ENCODE measurements around the gene AGGF1. TPM values are rescaled to one million over a fixed set of nuclear protein-coding genes. Genes with fewer than 3 reads are reported as not detected.
"Not testable (repeated sequence)": the region's sequence is repeated elsewhere in the genome, so short reads cannot be mapped to it uniquely, and the experiment has no call there.

Gene AGGF1
- total RNA-seq, 4 donors from 2014 or later, result 30.6 to 69.6 (median 50.1) TPM

DNA sequence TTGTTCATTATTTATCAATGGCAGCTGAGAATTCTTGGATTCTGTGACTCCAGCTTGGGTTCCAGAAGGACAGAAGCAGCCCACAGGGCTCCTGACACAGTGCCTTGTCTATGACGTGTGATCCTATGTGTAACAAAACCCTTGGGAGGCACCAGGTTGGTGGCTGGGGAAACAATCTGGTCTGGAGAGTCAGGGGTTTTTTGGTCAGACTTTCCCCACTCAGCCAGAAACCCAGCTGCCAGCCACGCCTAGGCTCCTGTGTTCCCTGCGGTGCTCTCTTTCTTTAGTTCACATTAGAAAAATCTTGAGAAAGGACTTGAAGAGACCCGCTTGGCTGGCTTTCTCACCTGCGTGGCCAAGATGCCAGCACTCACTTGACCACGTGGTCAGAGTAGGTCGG lies 72.3 kb downstream of the AGGF1 start:
- no peak overlapping the region for H3K4me3 ChIP-seq
- intact Hi-C loops (cut with DNase I; ENCODE audit: low total_unique reads) (no loop called here), in situ Hi-C loops (cut with MboI; ENCODE audit: low pct_ligation_motif_present in 1 of 4, low pct_unique_long_range_greater_than_20kb in 1 of 4, low sequenced_read_pairs in 3 of 4) (no loop called here)
- H3K27me3 ChIP-seq, result no peaks in the 10 kb centered on the region
- WGBS, 2 donors (ENCODE audit: low coverage in 1 of 2), result 80 to 83% methylated on average over 3 to 7 of the region's 7 CpGs
- no peak for DNase-seq
- no peaks in the 10 kb centered on the region for H3K36me3 ChIP-seq
- no peaks in the 10 kb centered on the region for H3K9me3 ChIP-seq
- no peaks in the 10 kb centered on the region for H3K4me1 ChIP-seq
- no peak overlapping the region for H3K27ac ChIP-seq
- no peak for TF ChIP-seq POLR2AphosphoS5 (IDR thresholded peaks at IDR 0.05)
- TF ChIP-seq, protein P1, sequence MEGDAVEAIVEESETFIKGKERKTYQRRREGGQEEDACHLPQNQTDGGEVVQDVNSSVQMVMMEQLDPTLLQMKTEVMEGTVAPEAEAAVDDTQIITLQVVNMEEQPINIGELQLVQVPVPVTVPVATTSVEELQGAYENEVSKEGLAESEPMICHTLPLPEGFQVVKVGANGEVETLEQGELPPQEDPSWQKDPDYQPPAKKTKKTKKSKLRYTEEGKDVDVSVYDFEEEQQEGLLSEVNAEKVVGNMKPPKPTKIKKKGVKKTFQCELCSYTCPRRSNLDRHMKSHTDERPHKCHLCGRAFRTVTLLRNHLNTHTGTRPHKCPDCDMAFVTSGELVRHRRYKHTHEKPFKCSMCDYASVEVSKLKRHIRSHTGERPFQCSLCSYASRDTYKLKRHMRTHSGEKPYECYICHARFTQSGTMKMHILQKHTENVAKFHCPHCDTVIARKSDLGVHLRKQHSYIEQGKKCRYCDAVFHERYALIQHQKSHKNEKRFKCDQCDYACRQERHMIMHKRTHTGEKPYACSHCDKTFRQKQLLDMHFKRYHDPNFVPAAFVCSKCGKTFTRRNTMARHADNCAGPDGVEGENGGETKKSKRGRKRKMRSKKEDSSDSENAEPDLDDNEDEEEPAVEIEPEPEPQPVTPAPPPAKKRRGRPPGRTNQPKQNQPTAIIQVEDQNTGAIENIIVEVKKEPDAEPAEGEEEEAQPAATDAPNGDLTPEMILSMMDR (IDR thresholded peaks at IDR 0.05), result no peak
- TF ChIP-seq EP300 (IDR thresholded peaks at IDR 0.05; ENCODE audit: low read depth), result no peak
- TF ChIP-seq POLR2A (IDR thresholded peaks at IDR 0.05), result no peak

DNA sequence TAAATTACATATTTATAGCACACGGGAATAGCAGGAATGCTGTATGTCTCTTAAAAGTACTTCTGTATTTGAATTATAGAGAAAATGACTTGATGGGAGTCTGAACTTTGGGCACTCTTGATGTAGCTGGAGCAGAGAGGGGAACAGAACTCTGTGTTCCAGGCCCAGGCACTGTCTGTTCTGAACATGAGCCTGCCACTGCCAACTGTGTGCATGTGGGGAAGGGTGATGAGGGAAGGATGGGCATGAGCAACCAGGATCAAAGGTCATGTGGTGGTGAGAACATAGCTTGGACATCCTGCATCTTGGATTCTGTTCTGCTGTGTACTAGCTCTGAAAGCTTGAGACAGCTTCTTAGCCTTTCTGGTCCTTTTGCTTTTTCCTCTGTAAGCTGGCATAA lies 73.3 kb downstream of the AGGF1 start:
- Histone ChIP-seq H3K27me3 (no peaks in the 10 kb centered on the region), H3K36me3 (no peaks in the 10 kb centered on the region), H3K9me3 (no peaks in the 10 kb centered on the region), H3K4me3 (no peak overlapping the region), H3K27ac (no peak overlapping the region), H3K4me1 (no peaks in the 10 kb centered on the region)
- 88 to 93% methylated on average over 1 of the region's 1 CpG for whole genome bisulfite sequencing, 2 donors (ENCODE audit: low coverage in 1 of 2)
- TF ChIP-seq, protein P1 (IDR thresholded peaks at IDR 0.05), result no peak
- TF ChIP-seq POLR2A (IDR thresholded peaks at IDR 0.05) (no peak), POLR2AphosphoS5 (IDR thresholded peaks at IDR 0.05) (no peak), EP300 (IDR thresholded peaks at IDR 0.05; ENCODE audit: low read depth) (no peak)
- in situ Hi-C loops (cut with MboI; ENCODE audit: low pct_ligation_motif_present in 1 of 4, low pct_unique_long_range_greater_than_20kb in 1 of 4, low sequenced_read_pairs in 3 of 4), result no loop called here
- DNase-seq, result no peak
- intact Hi-C loops (cut with DNase I; ENCODE audit: low total_unique reads), result no loop called here

DNA sequence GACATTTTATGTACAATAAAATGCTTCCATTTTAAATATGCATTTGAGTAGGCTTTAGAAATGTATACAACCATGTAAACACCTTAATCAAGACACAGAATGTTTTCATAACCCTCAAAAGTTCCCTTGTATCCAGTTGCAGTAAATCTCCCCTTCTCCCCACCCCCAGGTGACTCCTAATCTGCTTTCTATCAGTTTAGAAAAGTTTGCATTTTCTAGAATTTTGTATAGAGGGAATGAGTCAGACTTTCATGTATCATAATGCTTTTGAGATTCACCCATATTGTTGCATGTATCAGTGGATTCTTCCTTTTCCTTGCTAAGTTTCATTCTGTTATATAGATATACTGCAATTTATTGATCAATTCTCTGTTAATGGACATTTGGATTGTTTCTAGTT lies 74.6 kb downstream of the AGGF1 start:
- Histone ChIP-seq H3K9me3 (no peaks in the 10 kb centered on the region), H3K27me3 (no peaks in the 10 kb centered on the region), H3K4me3 (no peak overlapping the region), H3K36me3 (no peaks in the 10 kb centered on the region), H3K4me1 (no peaks in the 10 kb centered on the region), H3K27ac (no peak overlapping the region)
- TF ChIP-seq, protein P1 (IDR thresholded peaks at IDR 0.05), result no peak
- TF ChIP-seq POLR2AphosphoS5 (IDR thresholded peaks at IDR 0.05), result no peak
- TF ChIP-seq EP300 (IDR thresholded peaks at IDR 0.05; ENCODE audit: low read depth), result no peak
- TF ChIP-seq POLR2A (IDR thresholded peaks at IDR 0.05), result no peak
- in situ Hi-C loops (cut with MboI; ENCODE audit: low pct_ligation_motif_present in 1 of 4, low pct_unique_long_range_greater_than_20kb in 1 of 4, low sequenced_read_pairs in 3 of 4), result no loop called here
- DNase-seq, result no peak
- intact Hi-C loops (cut with DNase I; ENCODE audit: low total_unique reads), result no loop called here

DNA sequence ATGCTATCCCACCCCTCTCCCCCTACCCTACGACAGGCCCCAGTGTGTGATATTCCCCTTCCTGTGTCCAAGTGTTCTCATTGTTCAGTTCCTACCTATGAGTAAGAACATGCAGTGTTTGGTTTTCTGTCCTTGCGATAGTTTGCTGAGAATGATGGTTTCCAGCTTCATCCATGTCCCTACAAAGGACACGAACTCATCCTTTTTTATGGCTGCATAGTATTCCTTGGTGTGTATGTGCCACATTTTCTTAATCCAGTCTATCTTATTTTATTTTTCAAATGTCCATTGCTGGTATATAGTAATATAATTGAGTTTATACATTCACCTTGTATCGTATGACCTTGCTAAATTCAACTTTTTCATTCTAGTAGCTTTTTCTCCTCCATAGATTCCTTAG lies 76.8 kb downstream of the AGGF1 start:
- H3K36me3 ChIP-seq; H3K27ac ChIP-seq; H3K9me3 ChIP-seq; H3K27me3 ChIP-seq; H3K4me1 ChIP-seq; DNase-seq; in situ Hi-C loops (cut with MboI; ENCODE audit: low pct_ligation_motif_present in 1 of 4, low pct_unique_long_range_greater_than_20kb in 1 of 4, low sequenced_read_pairs in 3 of 4); intact Hi-C loops (cut with DNase I; ENCODE audit: low total_unique reads); H3K4me3 ChIP-seq: not testable (repeated sequence)
- WGBS, 2 donors (ENCODE audit: low coverage in 1 of 2), result 96 to 100% methylated on average over 3 to 4 of the region's 4 CpGs

Small RNA genes lying within 50 kb of the gene (small RNA-seq; reads per million reads assigned to genes)
- 54.0 to 291 (median 206) reads per million in 4 donors for gene SNORA47

Other genes with a start within 250 kb of the AGGF1 start
- 100 to 1,000 TPM in 2 of 4 donors, 10 to 100 TPM in 2; 38.8 to 209 (median 92.1) TPM for gene F2RL1, start 211.4 kb upstream of the AGGF1 start, total RNA-seq
- under 1 TPM in 1 of 4 donors, not detected in 3; 0.80 TPM for gene S100Z, start 180.4 kb upstream of the AGGF1 start, total RNA-seq
- under 1 TPM in 1 of 4 donors, not detected in 3; 0.79 TPM for gene CRHBP, start 77.4 kb upstream of the AGGF1 start, total RNA-seq
- 10 to 100 TPM in 2 of 4 donors, 1 to 10 TPM in 2; 1.9 to 56.1 (median 6.7) TPM for gene ZBED3, start 56.9 kb downstream of the AGGF1 start, total RNA-seq
- 10 to 100 TPM in 1 of 4 donors, 1 to 10 TPM in 1, under 1 TPM in 2; 0.40 to 22.4 (median 1.2) TPM for gene PDE8B, start 180.3 kb downstream of the AGGF1 start, total RNA-seq

Data from transverse colon (tissue), 4 donors.